Liver (tissue), 9 donors: ENCODE data around the gene MYL6B. TPM values are rescaled to one million over a fixed set of nuclear protein-coding genes. Genes with fewer than 3 reads are reported as not detected.
A peak's percentile ranks its signal among the peaks of the same experiment; 100 is the strongest.

Source experiments
- DNase-seq: peaks from one replicate; pipeline ENCODE4 v3.0.0-alpha.2; 2017; ENCODE audit warnings: low spot score
- H3K27ac ChIP-seq, 2 donors: one replicate each; pipeline ENCODE4 v1.7.0; 2013; ENCODE audit warnings: inconsistent platforms in 2 of 2, low read length in 2 of 2, control low read depth in 1 of 2, low read depth in 1 of 2, mild to moderate bottlenecking in 1 of 2
- H3K27me3 ChIP-seq, 4 donors: one replicate each; pipeline versions ENCODE4 v1.6.1 to v1.7.0; 2013; ENCODE audit warnings: low read length in 3 of 4, inconsistent platforms in 1 of 4, mild to moderate bottlenecking in 1 of 4, moderate library complexity in 1 of 4; ENCODE audit not compliant: control insufficient read depth in 4 of 4, insufficient read depth in 4 of 4
- H3K36me3 ChIP-seq, 4 donors: one replicate each; pipeline versions ENCODE4 v1.6.1 to v1.7.0; 2013; ENCODE audit warnings: low read length in 3 of 4, mild to moderate bottlenecking in 3 of 4, low read depth in 1 of 4, moderate library complexity in 1 of 4; ENCODE audit not compliant: control insufficient read depth in 4 of 4, insufficient read depth in 3 of 4
- H3K4me1 ChIP-seq, 4 donors: one replicate each; pipeline versions ENCODE4 v1.6.1 to v1.7.0; 2013; ENCODE audit warnings: low read length in 3 of 4, mild to moderate bottlenecking in 3 of 4, moderate library complexity in 1 of 4; ENCODE audit not compliant: control insufficient read depth in 4 of 4, insufficient read depth in 4 of 4
- H3K4me3 ChIP-seq, 3 donors: one replicate each; pipeline versions ENCODE4 v1.6.1 to v1.7.0; 2013; ENCODE audit warnings: low read length in 3 of 3, control low read depth in 1 of 3, low read depth in 1 of 3, mild to moderate bottlenecking in 1 of 3
- H3K9ac ChIP-seq, 2 donors: one replicate each; pipeline ENCODE4 v1.7.0; 2013; ENCODE audit warnings: low read length in 2 of 2, mild to moderate bottlenecking in 2 of 2, moderate library complexity in 2 of 2, control low read depth in 1 of 2, low read depth in 1 of 2
- H3K9me3 ChIP-seq, 4 donors: one replicate each; pipeline versions ENCODE4 v1.6.1 to v1.7.0; 2013; ENCODE audit warnings: low read length in 3 of 4; ENCODE audit not compliant: control insufficient read depth in 4 of 4
- EGR1 ChIP-seq, 2 donors: IDR thresholded peaks; 2 replicates each; pipeline ENCODE4 v1.6.1; 2016 to 2018; ENCODE audit warnings: antibody characterized with exemption in 2 of 2, low read depth in 2 of 2
- FOXA1 ChIP-seq: IDR thresholded peaks from 2 replicates; pipeline ENCODE4 v1.6.1; 2016; ENCODE audit warnings: antibody characterized with exemption
- FOXA2 ChIP-seq: IDR thresholded peaks from 2 replicates; pipeline ENCODE4 v1.6.1; 2016; ENCODE audit warnings: antibody characterized with exemption
- GABPA ChIP-seq, 2 donors: IDR thresholded peaks in 1 of 2; conservative IDR thresholded peaks in 1 of 2; 2 replicates each; pipeline ENCODE4 v1.6.1; 2016; ENCODE audit warnings: antibody characterized with exemption in 2 of 2, mild to moderate bottlenecking in 1 of 2, moderate library complexity in 1 of 2
- HNF4A ChIP-seq, 2 donors: conservative IDR thresholded peaks; 2 replicates each; pipeline ENCODE4 v1.6.1; 2016; ENCODE audit warnings: antibody characterized with exemption in 2 of 2, mild to moderate bottlenecking in 2 of 2
- HNF4G ChIP-seq: IDR thresholded peaks from 2 replicates; pipeline ENCODE4 v1.6.1; 2016; ENCODE audit warnings: antibody characterized with exemption
- JUND ChIP-seq, 2 donors: IDR thresholded peaks; 2 replicates each; pipeline ENCODE4 v1.6.1; 2016; ENCODE audit warnings: antibody characterized with exemption in 2 of 2
- NR2F2 ChIP-seq: IDR thresholded peaks from 2 replicates; pipeline ENCODE4 v1.6.1; 2016; ENCODE audit warnings: antibody characterized with exemption
- RAD21 ChIP-seq, 2 donors: IDR thresholded peaks; 2 replicates each; pipeline ENCODE4 v1.6.1; 2016; ENCODE audit warnings: antibody characterized with exemption in 2 of 2, mild to moderate bottlenecking in 2 of 2
- RXRA ChIP-seq, 2 donors: IDR thresholded peaks; 2 replicates each; pipeline ENCODE4 v1.6.1; 2017 to 2018; ENCODE audit warnings: antibody characterized with exemption in 2 of 2, mild to moderate bottlenecking in 1 of 2
- SP1 ChIP-seq: IDR thresholded peaks from 2 replicates; pipeline ENCODE4 v1.6.1; 2018; ENCODE audit warnings: antibody characterized with exemption, mild to moderate bottlenecking
- TAF1 ChIP-seq: conservative IDR thresholded peaks from 2 replicates; pipeline ENCODE4 v1.6.1; 2016; ENCODE audit warnings: antibody characterized with exemption, mild to moderate bottlenecking
- YY1 ChIP-seq: IDR thresholded peaks from 2 replicates; pipeline ENCODE4 v1.6.1; 2016; ENCODE audit warnings: antibody characterized with exemption, mild to moderate bottlenecking
- WGBS: extraction: QIAGEN DNeasy Blood & Tissue Kit; methylation state at CpG from one replicate; pipeline ENCODE4 v1.1.7; 2013; 5-methylcytosine and 5-hydroxymethylcytosine counted together
- polyA plus RNA-seq, 2 donors: library from polyadenylated mRNA; stranded (reverse) in 1 of 2; unstranded in 1 of 2; fragments of 200-250 nt in 1 of 2; fragments of >200 nt in 1 of 2; fragmentation: Nextera tagmentation in 1 of 2; extraction: Ambion mirVana in 1 of 2; gene quantifications; one replicate each; pipeline versions ENCODE4 v1.2.1 to v1.2.3, GENCODE V29; 2013 to 2015
- total RNA-seq, 2 donors: library from RNA; depleted of rRNA; stranded (reverse); fragments of >200 nt; gene quantifications; one replicate each; pipeline ENCODE4 v1.2.3, GENCODE V29; 2014
- TF ChIP-seq, protein P1 (sequence below): IDR thresholded peaks from 2 replicates; pipeline ENCODE4 v1.6.1; 2016; ENCODE audit warnings: antibody characterized with exemption, mild to moderate bottlenecking
- TF ChIP-seq, protein P2 (sequence below): IDR thresholded peaks from 2 replicates; pipeline ENCODE4 v1.6.1; 2016; ENCODE audit warnings: antibody characterized with exemption
- TF ChIP-seq, protein P3 (sequence below): IDR thresholded peaks from 2 replicates; pipeline ENCODE4 v1.6.1; 2016; ENCODE audit warnings: antibody characterized with exemption
- TF ChIP-seq, protein P4 (sequence below): IDR thresholded peaks from 2 replicates; pipeline ENCODE4 v1.6.1; 2016; ENCODE audit warnings: antibody characterized with exemption
- TF ChIP-seq, protein P5 (sequence below): fragments of 150-350 bp; IDR thresholded peaks from 2 replicates; pipeline ENCODE4 v1.5.1; 2017; ENCODE audit warnings: improper control_type of control experiment, low read depth, low read length; ENCODE audit not compliant: missing input control
- donor health status: healthy.
- donor health status: healthy.
- donor health status: healthy.
- donor health status: healthy.
- donor health status: healthy.

The MYL6B gene
- total and polyA plus RNA-seq, 4 donors, result 3.7 to 14.2 (median 12.6) TPM

DNA sequence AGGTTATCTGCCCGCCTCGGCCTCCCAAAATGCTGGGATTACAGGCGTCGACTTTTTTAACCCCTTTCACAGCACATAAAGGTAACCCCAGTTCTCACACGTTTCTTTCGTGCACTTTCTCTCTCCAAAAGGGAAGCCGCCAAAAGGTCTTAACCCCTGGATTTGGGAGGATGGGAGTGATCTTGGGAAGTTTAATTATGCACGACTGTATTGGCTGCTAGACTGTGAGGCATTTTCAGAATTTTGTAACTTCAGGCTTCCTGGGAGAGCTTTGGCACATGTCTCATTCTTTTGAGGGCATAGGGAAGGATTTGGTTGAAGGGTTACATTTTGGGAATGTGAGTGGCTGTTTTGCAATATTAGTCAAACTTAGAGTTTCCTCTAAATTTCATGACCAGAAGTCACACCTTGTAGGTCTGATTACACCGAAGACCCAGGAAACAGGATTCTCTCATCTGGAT, 38.3 kb downstream of the MYL6B start:
- TF ChIP-seq NR2F2 (peak; percentile 9), YY1 (no peak)

DNA sequence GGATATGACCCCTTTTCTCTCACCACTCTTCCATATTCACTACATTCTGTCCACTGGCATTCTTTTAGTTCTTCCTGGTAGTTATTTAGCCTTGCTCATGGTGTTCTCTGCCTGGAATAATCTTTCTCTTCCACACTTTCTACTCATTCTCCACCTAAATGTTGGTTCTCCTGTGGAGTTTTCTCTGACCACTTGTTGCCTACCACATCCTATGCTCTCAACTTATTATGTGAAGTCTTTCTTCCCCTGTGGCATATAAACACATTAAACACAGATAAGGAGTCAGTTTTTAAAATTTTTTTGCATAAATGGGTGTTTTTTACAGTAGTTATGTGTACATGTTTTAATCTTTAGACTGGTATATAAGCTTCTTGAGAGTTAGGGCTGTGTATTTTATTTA, 40.2 kb downstream of the MYL6B start:
- no peaks in the 10 kb centered on the region for H3K9me3 ChIP-seq
- no peak overlapping the region for H3K9ac ChIP-seq
- TF ChIP-seq, protein P1, sequence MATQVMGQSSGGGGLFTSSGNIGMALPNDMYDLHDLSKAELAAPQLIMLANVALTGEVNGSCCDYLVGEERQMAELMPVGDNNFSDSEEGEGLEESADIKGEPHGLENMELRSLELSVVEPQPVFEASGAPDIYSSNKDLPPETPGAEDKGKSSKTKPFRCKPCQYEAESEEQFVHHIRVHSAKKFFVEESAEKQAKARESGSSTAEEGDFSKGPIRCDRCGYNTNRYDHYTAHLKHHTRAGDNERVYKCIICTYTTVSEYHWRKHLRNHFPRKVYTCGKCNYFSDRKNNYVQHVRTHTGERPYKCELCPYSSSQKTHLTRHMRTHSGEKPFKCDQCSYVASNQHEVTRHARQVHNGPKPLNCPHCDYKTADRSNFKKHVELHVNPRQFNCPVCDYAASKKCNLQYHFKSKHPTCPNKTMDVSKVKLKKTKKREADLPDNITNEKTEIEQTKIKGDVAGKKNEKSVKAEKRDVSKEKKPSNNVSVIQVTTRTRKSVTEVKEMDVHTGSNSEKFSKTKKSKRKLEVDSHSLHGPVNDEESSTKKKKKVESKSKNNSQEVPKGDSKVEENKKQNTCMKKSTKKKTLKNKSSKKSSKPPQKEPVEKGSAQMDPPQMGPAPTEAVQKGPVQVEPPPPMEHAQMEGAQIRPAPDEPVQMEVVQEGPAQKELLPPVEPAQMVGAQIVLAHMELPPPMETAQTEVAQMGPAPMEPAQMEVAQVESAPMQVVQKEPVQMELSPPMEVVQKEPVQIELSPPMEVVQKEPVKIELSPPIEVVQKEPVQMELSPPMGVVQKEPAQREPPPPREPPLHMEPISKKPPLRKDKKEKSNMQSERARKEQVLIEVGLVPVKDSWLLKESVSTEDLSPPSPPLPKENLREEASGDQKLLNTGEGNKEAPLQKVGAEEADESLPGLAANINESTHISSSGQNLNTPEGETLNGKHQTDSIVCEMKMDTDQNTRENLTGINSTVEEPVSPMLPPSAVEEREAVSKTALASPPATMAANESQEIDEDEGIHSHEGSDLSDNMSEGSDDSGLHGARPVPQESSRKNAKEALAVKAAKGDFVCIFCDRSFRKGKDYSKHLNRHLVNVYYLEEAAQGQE, result no peak
- TF ChIP-seq YY1, result no peak
- TF ChIP-seq, protein P2, sequence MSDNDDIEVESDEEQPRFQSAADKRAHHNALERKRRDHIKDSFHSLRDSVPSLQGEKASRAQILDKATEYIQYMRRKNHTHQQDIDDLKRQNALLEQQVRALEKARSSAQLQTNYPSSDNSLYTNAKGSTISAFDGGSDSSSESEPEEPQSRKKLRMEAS, result no peak
- TF ChIP-seq, protein P3, sequence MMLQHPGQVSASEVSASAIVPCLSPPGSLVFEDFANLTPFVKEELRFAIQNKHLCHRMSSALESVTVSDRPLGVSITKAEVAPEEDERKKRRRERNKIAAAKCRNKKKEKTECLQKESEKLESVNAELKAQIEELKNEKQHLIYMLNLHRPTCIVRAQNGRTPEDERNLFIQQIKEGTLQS, result no peak
- TF ChIP-seq HNF4G, result no peak
- TF ChIP-seq, protein P4, sequence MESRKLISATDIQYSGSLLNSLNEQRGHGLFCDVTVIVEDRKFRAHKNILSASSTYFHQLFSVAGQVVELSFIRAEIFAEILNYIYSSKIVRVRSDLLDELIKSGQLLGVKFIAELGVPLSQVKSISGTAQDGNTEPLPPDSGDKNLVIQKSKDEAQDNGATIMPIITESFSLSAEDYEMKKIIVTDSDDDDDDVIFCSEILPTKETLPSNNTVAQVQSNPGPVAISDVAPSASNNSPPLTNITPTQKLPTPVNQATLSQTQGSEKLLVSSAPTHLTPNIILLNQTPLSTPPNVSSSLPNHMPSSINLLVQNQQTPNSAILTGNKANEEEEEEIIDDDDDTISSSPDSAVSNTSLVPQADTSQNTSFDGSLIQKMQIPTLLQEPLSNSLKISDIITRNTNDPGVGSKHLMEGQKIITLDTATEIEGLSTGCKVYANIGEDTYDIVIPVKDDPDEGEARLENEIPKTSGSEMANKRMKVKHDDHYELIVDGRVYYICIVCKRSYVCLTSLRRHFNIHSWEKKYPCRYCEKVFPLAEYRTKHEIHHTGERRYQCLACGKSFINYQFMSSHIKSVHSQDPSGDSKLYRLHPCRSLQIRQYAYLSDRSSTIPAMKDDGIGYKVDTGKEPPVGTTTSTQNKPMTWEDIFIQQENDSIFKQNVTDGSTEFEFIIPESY, result no peak
- no peak for TF ChIP-seq RAD21 (IDR thresholded peaks at IDR 0.05)
- TF ChIP-seq JUND (IDR thresholded peaks at IDR 0.05), result no peak
- TF ChIP-seq SP1, result no peak
- no peak for TF ChIP-seq RXRA (IDR thresholded peaks at IDR 0.05)
- no peak for TF ChIP-seq GABPA (IDR thresholded peaks at IDR 0.05 in 1 of 2, conservative IDR thresholded peaks at IDR 0.05 in 1 of 2)
- TF ChIP-seq, protein P5, sequence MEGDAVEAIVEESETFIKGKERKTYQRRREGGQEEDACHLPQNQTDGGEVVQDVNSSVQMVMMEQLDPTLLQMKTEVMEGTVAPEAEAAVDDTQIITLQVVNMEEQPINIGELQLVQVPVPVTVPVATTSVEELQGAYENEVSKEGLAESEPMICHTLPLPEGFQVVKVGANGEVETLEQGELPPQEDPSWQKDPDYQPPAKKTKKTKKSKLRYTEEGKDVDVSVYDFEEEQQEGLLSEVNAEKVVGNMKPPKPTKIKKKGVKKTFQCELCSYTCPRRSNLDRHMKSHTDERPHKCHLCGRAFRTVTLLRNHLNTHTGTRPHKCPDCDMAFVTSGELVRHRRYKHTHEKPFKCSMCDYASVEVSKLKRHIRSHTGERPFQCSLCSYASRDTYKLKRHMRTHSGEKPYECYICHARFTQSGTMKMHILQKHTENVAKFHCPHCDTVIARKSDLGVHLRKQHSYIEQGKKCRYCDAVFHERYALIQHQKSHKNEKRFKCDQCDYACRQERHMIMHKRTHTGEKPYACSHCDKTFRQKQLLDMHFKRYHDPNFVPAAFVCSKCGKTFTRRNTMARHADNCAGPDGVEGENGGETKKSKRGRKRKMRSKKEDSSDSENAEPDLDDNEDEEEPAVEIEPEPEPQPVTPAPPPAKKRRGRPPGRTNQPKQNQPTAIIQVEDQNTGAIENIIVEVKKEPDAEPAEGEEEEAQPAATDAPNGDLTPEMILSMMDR, result no peak
- TF ChIP-seq FOXA2, result no peak
- no peak for TF ChIP-seq TAF1
- no peak for TF ChIP-seq HNF4A (conservative IDR thresholded peaks at IDR 0.05)
- no peak for TF ChIP-seq FOXA1
- no peak for TF ChIP-seq EGR1 (IDR thresholded peaks at IDR 0.05; ENCODE audit: low read depth in 2 of 2)
- no peak for TF ChIP-seq NR2F2
- DNase-seq, result no peak
- H3K27me3 ChIP-seq, result no peaks in the 10 kb centered on the region
- H3K4me3 ChIP-seq, result no peak overlapping the region
- no peaks in the 10 kb centered on the region for H3K36me3 ChIP-seq
- peaks cover 0 to 19% (median 15%) of the 10 kb centered on the region in 4 donors for H3K4me1 ChIP-seq
- no peak overlapping the region for H3K27ac ChIP-seq

More for the DNA sequence above, 38.3 kb downstream of the MYL6B start:
- H3K9me3 ChIP-seq, result no peaks in the 10 kb centered on the region
- H3K27me3 ChIP-seq, result no peaks in the 10 kb centered on the region
- no peak for DNase-seq
- H3K36me3 ChIP-seq, result peaks cover 2 to 4% (median 3%) of the 10 kb centered on the region in 4 donors
- peak overlapping the region; percentile 78 to 90 for H3K27ac ChIP-seq
- peak overlapping the region; percentile 41 to 66 for H3K9ac ChIP-seq
- H3K4me3 ChIP-seq, result peak overlapping the region in 2 of 3 donors; percentile 61 to 95
- WGBS, result 24% methylated on average over 9 of the region's 9 CpGs
- H3K4me1 ChIP-seq, result peaks cover 0 to 24% (median 18%) of the 10 kb centered on the region in 4 donors
